ENCODE results near the gene CHST11. TPM values are rescaled to one million over a fixed set of nuclear protein-coding genes. Genes with fewer than 3 reads are reported as not detected.
A peak's percentile ranks its signal among the peaks of the same experiment; 100 is the strongest.

The CHST11 gene
- total RNA-seq, 4 donors from 2014 or later: 20.8 to 56.7 (median 26.5) TPM

DNA sequence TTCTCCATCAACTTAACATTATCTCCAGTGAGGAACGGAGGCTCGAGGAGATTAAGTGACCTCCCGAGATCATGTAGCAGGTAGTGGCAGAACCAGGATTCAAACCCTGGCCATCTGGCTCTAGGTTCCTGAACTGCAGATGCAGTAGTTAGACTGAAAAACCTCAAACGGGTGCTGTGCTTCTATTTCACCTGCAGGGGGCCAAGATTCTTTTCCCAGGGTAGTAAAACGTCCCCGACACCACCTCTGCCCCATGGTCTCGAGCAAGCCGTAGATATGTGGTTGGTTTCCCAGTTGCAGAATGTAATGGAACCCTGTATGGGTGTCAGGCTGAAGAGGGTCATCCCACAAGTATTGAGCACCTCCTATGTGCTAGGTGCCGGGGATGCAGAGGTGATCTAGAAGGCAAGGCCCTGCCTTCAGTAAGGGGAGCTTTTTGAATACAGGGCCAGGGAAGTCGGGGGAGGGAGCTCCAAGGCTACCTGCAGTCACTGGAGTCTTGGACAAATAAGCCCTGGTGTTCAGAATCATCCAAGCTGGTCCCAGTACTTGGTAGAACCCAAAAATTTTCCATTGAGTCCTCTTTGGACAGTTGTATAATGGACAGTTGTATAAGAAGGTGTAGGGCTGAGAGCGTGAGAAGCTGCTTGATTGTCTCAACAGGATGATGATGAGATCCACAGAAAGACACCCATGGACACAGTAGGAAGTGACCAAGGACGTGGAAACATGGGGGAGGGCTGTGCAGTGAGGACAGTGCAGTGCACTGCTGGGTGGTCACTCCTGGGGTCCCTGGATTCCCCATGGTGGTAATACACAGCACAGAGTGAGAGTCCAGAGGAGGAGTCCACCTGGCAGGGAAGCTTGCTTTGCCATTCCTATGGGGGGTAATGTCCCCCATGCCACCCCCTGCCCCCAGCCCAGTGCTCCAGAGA lies 197.2 kb downstream of the CHST11 start:
- Histone ChIP-seq H3K27me3 (no peaks in the 10 kb centered on the region), H3K36me3 (no peaks in the 10 kb centered on the region), H3K9me3 (no peaks in the 10 kb centered on the region), H3K4me3 (no peak overlapping the region), H3K4me1 (peaks cover 0 to 13% (median 2%) of the 10 kb centered on the region in 4 donors), H3K27ac (no peak overlapping the region)
- 84% methylated on average over 11 to 12 of the region's 12 CpGs for WGBS, 2 donors
- no peak for DNase-seq (ENCODE audit: low spot score in 2 of 2)
- TF ChIP-seq, protein P1, sequence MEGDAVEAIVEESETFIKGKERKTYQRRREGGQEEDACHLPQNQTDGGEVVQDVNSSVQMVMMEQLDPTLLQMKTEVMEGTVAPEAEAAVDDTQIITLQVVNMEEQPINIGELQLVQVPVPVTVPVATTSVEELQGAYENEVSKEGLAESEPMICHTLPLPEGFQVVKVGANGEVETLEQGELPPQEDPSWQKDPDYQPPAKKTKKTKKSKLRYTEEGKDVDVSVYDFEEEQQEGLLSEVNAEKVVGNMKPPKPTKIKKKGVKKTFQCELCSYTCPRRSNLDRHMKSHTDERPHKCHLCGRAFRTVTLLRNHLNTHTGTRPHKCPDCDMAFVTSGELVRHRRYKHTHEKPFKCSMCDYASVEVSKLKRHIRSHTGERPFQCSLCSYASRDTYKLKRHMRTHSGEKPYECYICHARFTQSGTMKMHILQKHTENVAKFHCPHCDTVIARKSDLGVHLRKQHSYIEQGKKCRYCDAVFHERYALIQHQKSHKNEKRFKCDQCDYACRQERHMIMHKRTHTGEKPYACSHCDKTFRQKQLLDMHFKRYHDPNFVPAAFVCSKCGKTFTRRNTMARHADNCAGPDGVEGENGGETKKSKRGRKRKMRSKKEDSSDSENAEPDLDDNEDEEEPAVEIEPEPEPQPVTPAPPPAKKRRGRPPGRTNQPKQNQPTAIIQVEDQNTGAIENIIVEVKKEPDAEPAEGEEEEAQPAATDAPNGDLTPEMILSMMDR (IDR thresholded peaks at IDR 0.05): peak in 1 of 5 experiments; percentile 6
- TF ChIP-seq POLR2A (IDR thresholded peaks at IDR 0.05) (no peak), EP300 (IDR thresholded peaks at IDR 0.05) (no peak)

DNA sequence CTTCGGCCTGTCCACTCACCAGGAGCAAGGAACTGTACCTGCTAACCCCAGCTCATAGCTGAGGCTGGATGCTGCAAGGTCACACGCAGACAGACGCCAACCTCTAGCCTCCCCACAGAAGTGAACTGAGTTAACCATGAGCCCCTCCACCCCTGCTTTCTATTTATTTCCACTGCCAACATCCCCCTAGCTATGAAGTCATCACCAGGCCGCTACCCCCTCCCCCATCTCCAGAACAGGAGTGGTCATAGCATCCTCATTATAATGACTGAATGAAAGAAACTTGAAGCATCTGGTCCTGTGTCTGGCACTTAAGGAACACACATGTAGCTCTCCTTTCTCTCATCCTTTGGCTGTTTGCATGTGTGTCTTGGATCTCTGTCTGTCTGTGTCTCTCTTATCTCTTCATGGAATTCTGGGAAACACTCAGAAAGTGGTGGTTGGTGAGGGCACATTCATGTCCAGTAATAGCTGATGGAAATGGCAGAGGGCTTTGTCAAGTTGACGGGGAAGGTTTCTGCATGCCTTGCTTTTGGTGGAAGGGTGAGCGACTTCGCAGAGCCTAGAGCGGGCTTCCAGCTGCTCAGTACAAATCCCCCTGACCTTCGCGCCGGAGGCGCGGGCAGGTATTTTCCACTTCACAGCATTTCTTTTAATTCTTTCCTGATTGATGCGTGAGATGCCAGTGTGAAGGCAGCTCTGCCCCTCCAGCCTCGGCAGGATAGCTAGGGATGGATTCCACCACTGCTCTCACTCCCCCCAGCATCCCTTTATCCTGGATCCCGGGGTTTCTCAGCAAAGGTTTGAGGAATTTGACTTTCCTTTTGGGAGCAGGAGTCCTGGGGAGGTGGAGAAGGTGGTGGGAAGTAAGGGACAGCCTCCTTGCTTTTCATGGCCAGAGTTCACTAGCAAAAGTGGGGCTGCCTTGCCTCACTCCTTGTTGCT lies 198.2 kb downstream of the CHST11 start:
- Histone ChIP-seq H3K4me3 (no peak overlapping the region), H3K9me3 (no peaks in the 10 kb centered on the region), H3K27ac (no peak overlapping the region), H3K4me1 (peaks cover 0 to 7% (median 2%) of the 10 kb centered on the region in 4 donors), H3K36me3 (no peaks in the 10 kb centered on the region), H3K27me3 (no peaks in the 10 kb centered on the region)
- TF ChIP-seq EP300 (IDR thresholded peaks at IDR 0.05) (no peak), POLR2A (IDR thresholded peaks at IDR 0.05) (no peak)
- TF ChIP-seq, protein P1 (IDR thresholded peaks at IDR 0.05): no peak
- WGBS, 2 donors: 86 to 95% methylated on average over 16 of the region's 16 CpGs
- no peak for DNase-seq (ENCODE audit: low spot score in 2 of 2)

- Histone ChIP-seq H3K27ac (no peak overlapping the region), H3K4me1 (peaks cover 0 to 4% (median 2%) of the 10 kb centered on the region in 4 donors), H3K4me3 (no peak overlapping the region), H3K27me3 (no peaks in the 10 kb centered on the region), H3K9me3 (no peaks in the 10 kb centered on the region), H3K36me3 (no peaks in the 10 kb centered on the region)
- no peak for DNase-seq (ENCODE audit: low spot score in 2 of 2)
- TF ChIP-seq POLR2A (IDR thresholded peaks at IDR 0.05): no peak
- TF ChIP-seq, protein P1 (IDR thresholded peaks at IDR 0.05): no peak
- TF ChIP-seq EP300 (IDR thresholded peaks at IDR 0.05): no peak
- 78 to 81% methylated on average over 10 of the region's 10 CpGs for WGBS, 2 donors
These were observed 199.6 kb downstream of the CHST11 start for GRCh38 chr12:104656383-104656782.

DNA sequence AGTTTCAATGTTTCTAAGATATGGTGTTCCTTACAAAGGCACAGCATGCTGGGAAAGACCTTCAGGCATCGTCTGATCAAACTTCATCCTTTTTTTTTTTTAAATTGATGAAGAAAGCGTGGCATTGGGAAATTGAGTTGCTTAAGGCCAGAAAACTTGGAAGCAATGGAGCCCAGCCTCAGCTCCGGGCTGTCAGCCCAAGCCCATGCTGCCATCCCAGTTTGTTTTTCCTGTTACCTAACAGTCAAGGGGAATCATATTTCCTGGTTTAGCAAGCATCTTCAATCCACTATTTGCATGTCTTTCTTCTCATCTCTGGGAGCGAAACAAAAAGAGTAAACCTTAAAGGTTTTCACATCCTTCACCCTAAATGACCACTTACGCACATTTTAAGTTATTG lies 200.2 kb downstream of the CHST11 start:
- no peaks in the 10 kb centered on the region for H3K36me3 ChIP-seq
- no peaks in the 10 kb centered on the region for H3K27me3 ChIP-seq
- H3K27ac ChIP-seq: no peak overlapping the region
- DNase-seq (ENCODE audit: low spot score in 2 of 2): no peak
- TF ChIP-seq, protein P1 (IDR thresholded peaks at IDR 0.05): no peak
- no peak for TF ChIP-seq EP300 (IDR thresholded peaks at IDR 0.05)
- H3K9me3 ChIP-seq: no peaks in the 10 kb centered on the region
- no peak overlapping the region for H3K4me3 ChIP-seq
- peaks cover 0 to 4% (median 2%) of the 10 kb centered on the region in 4 donors for H3K4me1 ChIP-seq
- 76 to 84% methylated on average over 5 of the region's 5 CpGs for WGBS, 2 donors
